H9 (cell line): Measurements from ENCODE around the gene EXOC6. TPM values are rescaled to one million over a fixed set of nuclear protein-coding genes. Genes with fewer than 3 reads are reported as not detected.

ENCODE experiments used
- DNase-seq: peaks from one replicate; pipeline ENCODE4 v3.0.0-alpha.2; 2017
- H2AFZ ChIP-seq: one replicate; pipeline ENCODE4 v1.6.1; 2013; ENCODE audit warnings: mild to moderate bottlenecking, low read length, control low read depth, moderate library complexity
- H2AK5ac ChIP-seq: 2 replicates; pipeline ENCODE4 v1.6.1; 2013; ENCODE audit warnings: low read length, control low read depth, mixed read lengths; ENCODE audit not compliant: insufficient read length
- H2BK120ac ChIP-seq: one replicate; pipeline ENCODE4 v1.6.1; 2013; ENCODE audit warnings: low read depth, mild to moderate bottlenecking, low read length, control low read depth, inconsistent platforms; ENCODE audit not compliant: poor library complexity, severe bottlenecking
- H2BK12ac ChIP-seq: 2 replicates; pipeline ENCODE4 v1.6.1; 2013; ENCODE audit warnings: low read length, control low read depth, mixed read lengths, low read depth; ENCODE audit not compliant: insufficient read length
- H2BK15ac ChIP-seq: 2 replicates; pipeline ENCODE4 v1.6.1; 2013; ENCODE audit warnings: low read depth, low read length, control low read depth
- H2BK20ac ChIP-seq: one replicate; pipeline ENCODE4 v1.6.1; 2013; ENCODE audit warnings: low read depth, mild to moderate bottlenecking, low read length, control low read depth, inconsistent platforms; ENCODE audit not compliant: poor library complexity, severe bottlenecking
- H2BK5ac ChIP-seq: 2 replicates; pipeline ENCODE4 v1.6.1; 2013; ENCODE audit warnings: low read length, control low read depth, mixed read lengths; ENCODE audit not compliant: insufficient read length
- H3K14ac ChIP-seq: 2 replicates; pipeline ENCODE4 v1.6.1; 2013; ENCODE audit warnings: low read length, control low read depth; ENCODE audit not compliant: insufficient read depth
- H3K18ac ChIP-seq: 2 replicates; pipeline ENCODE4 v1.6.1; 2013; ENCODE audit warnings: low read depth, mild to moderate bottlenecking, mixed read lengths, low read length, control low read depth; ENCODE audit not compliant: insufficient read length
- H3K23ac ChIP-seq: 2 replicates; pipeline ENCODE4 v1.6.1; 2013; ENCODE audit warnings: low read length, control low read depth, mixed read lengths, low read depth; ENCODE audit not compliant: insufficient read length
- H3K23me2 ChIP-seq: 2 replicates; pipeline ENCODE4 v1.6.1; 2013; ENCODE audit warnings: low read depth, mild to moderate bottlenecking, mixed read lengths, low read length, control low read depth; ENCODE audit not compliant: insufficient read length, poor library complexity, severe bottlenecking
- H3K27ac ChIP-seq: 2 replicates; pipeline ENCODE4 v1.5.1; 2013; ENCODE audit warnings: low read length, control low read depth, mixed read lengths, low read depth; ENCODE audit not compliant: insufficient read length
- H3K27me3 ChIP-seq: 2 replicates; pipeline ENCODE4 v1.6.1; 2013; ENCODE audit warnings: low read length, control low read depth, inconsistent platforms; ENCODE audit not compliant: insufficient read depth
- H3K4ac ChIP-seq: 2 replicates; pipeline ENCODE4 v1.6.1; 2013; ENCODE audit warnings: low read depth, mild to moderate bottlenecking, control low read depth, inconsistent platforms, low read length, moderate library complexity
- H3K4me1 ChIP-seq: 2 replicates; pipeline ENCODE4 v1.6.1; 2013; ENCODE audit warnings: low read length, control low read depth, inconsistent platforms; ENCODE audit not compliant: insufficient read depth
- H3K4me2 ChIP-seq: 2 replicates; pipeline ENCODE4 v1.6.1; 2013; ENCODE audit warnings: low read length, control low read depth, mixed read lengths; ENCODE audit not compliant: insufficient read length, insufficient read depth
- H3K56ac ChIP-seq: 2 replicates; pipeline ENCODE4 v1.6.1; 2013; ENCODE audit warnings: low read depth, mild to moderate bottlenecking, mixed read lengths, low read length, control low read depth; ENCODE audit not compliant: insufficient read length
- H3K79me1 ChIP-seq: 2 replicates; pipeline ENCODE4 v1.6.1; 2013; ENCODE audit warnings: low read depth, mild to moderate bottlenecking, moderate library complexity, low read length, control low read depth, inconsistent platforms; ENCODE audit not compliant: insufficient read depth, poor library complexity, severe bottlenecking
- H3K79me2 ChIP-seq: 2 replicates; pipeline ENCODE4 v1.6.1; 2013; ENCODE audit warnings: low read length, control low read depth, inconsistent platforms; ENCODE audit not compliant: insufficient read depth
- H3K9ac ChIP-seq: 2 replicates; pipeline ENCODE4 v1.6.1; 2013; ENCODE audit warnings: low read length, control low read depth, mixed read lengths; ENCODE audit not compliant: insufficient read length; ENCODE audit errors: extremely low read depth
- H3K9me3 ChIP-seq: one replicate; pipeline ENCODE4 v1.6.1; 2013; ENCODE audit warnings: low read depth, low read length, inconsistent platforms; ENCODE audit not compliant: control insufficient read depth
- H3T11ph ChIP-seq: one replicate; pipeline ENCODE4 v1.6.1; 2013; ENCODE audit warnings: mild to moderate bottlenecking, low read length, control low read depth, inconsistent platforms
- H4K20me1 ChIP-seq: one replicate; pipeline ENCODE4 v1.6.1; 2013; ENCODE audit not compliant: control insufficient read depth, insufficient read length, insufficient read depth
- H4K5ac ChIP-seq: 2 replicates; pipeline ENCODE4 v1.6.1; 2013; ENCODE audit warnings: low read depth, mild to moderate bottlenecking, mixed read lengths, low read length, control low read depth; ENCODE audit not compliant: insufficient read length
- H4K8ac ChIP-seq: replicated peaks from 2 replicates; pipeline ENCODE4 v1.6.1; 2013; ENCODE audit warnings: low read length, control low read depth, mixed read lengths, low read depth; ENCODE audit not compliant: insufficient read length
- H4K91ac ChIP-seq: 2 replicates; pipeline ENCODE4 v1.6.1; 2013; ENCODE audit warnings: low read depth, mild to moderate bottlenecking, moderate library complexity, mixed read lengths, low read length, control low read depth; ENCODE audit not compliant: insufficient read length
- H3K27ac Mint-ChIP-seq, 3 experiments: 2 replicates in 2 of 3; 3 replicates in 1 of 3; pipeline ENCODE4 v1.8.0; 2020 to 2021; ENCODE audit warnings: mixed read lengths in 3 of 3, mild to moderate bottlenecking in 1 of 3, moderate library complexity in 1 of 3
- H3K27me3 Mint-ChIP-seq: 2 replicates; pipeline ENCODE4 v1.8.0; 2021; ENCODE audit warnings: low read depth, mild to moderate bottlenecking, moderate library complexity, mixed read lengths
- H3K36me3 Mint-ChIP-seq, 3 experiments: 2 replicates in 2 of 3; 3 replicates in 1 of 3; pipeline ENCODE4 v1.8.0; 2020 to 2021; ENCODE audit warnings: low read depth in 3 of 3, mixed read lengths in 3 of 3; ENCODE audit not compliant: insufficient read depth in 1 of 3
- H3K4me1 Mint-ChIP-seq, 2 experiments: 2 replicates each; pipeline ENCODE4 v1.8.0; 2020; ENCODE audit warnings: mixed read lengths in 2 of 2
- H3K4me3 Mint-ChIP-seq, 2 experiments: 2 replicates in 1 of 2; 3 replicates in 1 of 2; pipeline ENCODE4 v1.8.0; 2020 to 2021; ENCODE audit warnings: mild to moderate bottlenecking in 2 of 2, mixed read lengths in 2 of 2, moderate library complexity in 1 of 2
- H3K9me3 Mint-ChIP-seq, 2 experiments: 2 replicates in 1 of 2; 3 replicates in 1 of 2; pipeline ENCODE4 v1.8.0; 2020; ENCODE audit warnings: mild to moderate bottlenecking in 2 of 2, mixed read lengths in 2 of 2, moderate library complexity in 1 of 2
- CTCF ChIP-seq: fragments of 200-600 bp; sonication (generic); conservative IDR thresholded peaks from 3 replicates; pipeline ENCODE4 v1.8.0; 2021; ENCODE audit warnings: antibody characterized with exemption, mild to moderate bottlenecking
- WGBS: extraction: QIAGEN DNeasy Blood & Tissue Kit; methylation state at CpG from one replicate; pipeline ENCODE4 v1.1.7; 2013; ENCODE audit warnings: missing lambda C conversion rate, low lambda C conversion rate, mixed read lengths; ENCODE audit not compliant: insufficient read length; ENCODE audit errors: extremely low coverage; 5-methylcytosine and 5-hydroxymethylcytosine counted together
- total RNA-seq: library from RNA; stranded (reverse); gene quantifications from 2 replicates; pipeline ENCODE4 v1.2.1, GENCODE V29; 2021

The EXOC6 gene
- total RNA-seq, 1 experiment from 2014 or later: 9.0 TPM

- H3K18ac ChIP-seq: no peak overlapping the region
- no peaks in the 10 kb centered on the region for H3K27me3 ChIP-seq
- no peak overlapping the region for H2AK5ac ChIP-seq
- no peaks in the 10 kb centered on the region for H3K79me2 ChIP-seq
- H4K8ac ChIP-seq: no peak overlapping the region
- H3K14ac ChIP-seq: no peak overlapping the region
- no peak overlapping the region for H3T11ph ChIP-seq
- H3K4me1 Mint-ChIP-seq: peaks cover 25 to 30% of the 10 kb centered on the region in 2 experiments
- no peak overlapping the region for H3K4me3 Mint-ChIP-seq
- no peaks in the 10 kb centered on the region for H3K79me1 ChIP-seq
- H3K23me2 ChIP-seq: no peaks in the 10 kb centered on the region
- no peak overlapping the region for H3K4me2 ChIP-seq
- H2BK15ac ChIP-seq: no peak overlapping the region
- H4K5ac ChIP-seq: no peak overlapping the region
- no peak overlapping the region for H3K23ac ChIP-seq
- H3K36me3 Mint-ChIP-seq: peaks cover 1 to 16% (median 4%) of the 10 kb centered on the region in 3 experiments; a peak in 3 of 7 replicates
- H4K91ac ChIP-seq: no peak overlapping the region
- no peak overlapping the region for H2BK5ac ChIP-seq
- no peak for DNase-seq
- H3K27ac Mint-ChIP-seq: no peak overlapping the region
- no peak overlapping the region for H3K4ac ChIP-seq
- H2BK12ac ChIP-seq: no peak overlapping the region
- H3K9me3 Mint-ChIP-seq: peaks cover 10 to 13% of the 10 kb centered on the region in 2 experiments; a peak in 4 of 5 replicates
- no peaks in the 10 kb centered on the region for H4K20me1 ChIP-seq
- TF ChIP-seq CTCF: no peak
- peaks cover 3% of the 10 kb centered on the region; the same call in 1 of the 2 replicates for H3K4me1 ChIP-seq
- no peak overlapping the region for H3K27ac ChIP-seq
- H2AFZ ChIP-seq: no peak overlapping the region
- no peaks in the 10 kb centered on the region for H3K9me3 ChIP-seq
- H2BK120ac ChIP-seq: no peak overlapping the region
- no peaks in the 10 kb centered on the region for H3K27me3 Mint-ChIP-seq
- H3K56ac ChIP-seq: no peak overlapping the region
- no CpG with 5 or more reads among the region's 3 CpGs for WGBS
- H3K9ac ChIP-seq: no peak overlapping the region
- H2BK20ac ChIP-seq: no peak overlapping the region
These were observed 70.3 kb downstream of the EXOC6 start for GRCh38 chr10:92918603-92919002.
